ENCODE data around the gene MSL1.
A peak's percentile ranks its signal among the peaks of the same experiment; 100 is the strongest.

- no peak for TF ChIP-seq CTCF (IDR thresholded peaks at IDR 0.05)
- TF ChIP-seq POLR2A (IDR thresholded peaks at IDR 0.05) = peak; percentile 96 to 100
These were observed 21.4 kb upstream of the MSL1 start, which contains the start of gene NR1D1 for GRCh38 chr17:40100419-40100668.
